ENCODE results near the gene GPC4. TPM values are rescaled to one million over a fixed set of nuclear protein-coding genes. Genes with fewer than 3 reads are reported as not detected.

GPC4 gene
- total RNA-seq, 4 donors from 2014 or later = 7.4 to 11.0 (median 9.0) TPM

GRCh38 chrX:133389975-133390374 lies 25.3 kb downstream of the GPC4 start:
- Histone ChIP-seq H3K36me3 (no peaks in the 10 kb centered on the region), H3K27me3 (no peaks in the 10 kb centered on the region), H3K4me3 (no peak overlapping the region), H3K9me3 (no peaks in the 10 kb centered on the region), H3K27ac (no peak overlapping the region), H3K4me1 (peaks cover 0 to 14% (median 0%) of the 10 kb centered on the region in 4 donors)
- DNase-seq = no peak
- TF ChIP-seq POLR2A (IDR thresholded peaks at IDR 0.05) = no peak
- no peak for TF ChIP-seq CTCF (IDR thresholded peaks at IDR 0.05)

DNA sequence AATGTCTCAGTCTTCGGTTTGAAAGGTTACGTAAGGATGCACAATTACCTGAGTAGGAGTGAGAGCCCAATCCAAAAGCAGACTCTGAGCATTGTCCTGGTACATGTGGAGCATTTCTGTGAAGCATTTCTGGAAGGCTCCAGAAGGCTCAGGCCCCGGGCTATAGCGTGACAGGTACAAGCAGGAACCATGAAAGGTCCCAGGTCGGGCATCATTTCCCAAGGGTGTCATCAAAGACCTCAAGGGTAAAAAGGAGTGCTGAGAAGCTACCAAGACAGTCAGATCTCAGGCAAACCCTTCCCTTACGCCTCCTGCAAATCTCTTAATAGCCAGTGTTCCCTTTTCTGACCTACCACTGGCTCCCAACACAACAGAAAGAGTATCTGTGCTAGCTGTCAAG lies 30.8 kb downstream of the GPC4 start:
- H3K9me3 ChIP-seq = no peaks in the 10 kb centered on the region
- H3K27ac ChIP-seq = no peak overlapping the region
- no peaks in the 10 kb centered on the region for H3K36me3 ChIP-seq
- H3K4me1 ChIP-seq = no peaks in the 10 kb centered on the region
- no peaks in the 10 kb centered on the region for H3K27me3 ChIP-seq
- TF ChIP-seq POLR2A (IDR thresholded peaks at IDR 0.05) (no peak), CTCF (IDR thresholded peaks at IDR 0.05) (no peak)
- no peak overlapping the region for H3K4me3 ChIP-seq
- no peak for DNase-seq

DNA sequence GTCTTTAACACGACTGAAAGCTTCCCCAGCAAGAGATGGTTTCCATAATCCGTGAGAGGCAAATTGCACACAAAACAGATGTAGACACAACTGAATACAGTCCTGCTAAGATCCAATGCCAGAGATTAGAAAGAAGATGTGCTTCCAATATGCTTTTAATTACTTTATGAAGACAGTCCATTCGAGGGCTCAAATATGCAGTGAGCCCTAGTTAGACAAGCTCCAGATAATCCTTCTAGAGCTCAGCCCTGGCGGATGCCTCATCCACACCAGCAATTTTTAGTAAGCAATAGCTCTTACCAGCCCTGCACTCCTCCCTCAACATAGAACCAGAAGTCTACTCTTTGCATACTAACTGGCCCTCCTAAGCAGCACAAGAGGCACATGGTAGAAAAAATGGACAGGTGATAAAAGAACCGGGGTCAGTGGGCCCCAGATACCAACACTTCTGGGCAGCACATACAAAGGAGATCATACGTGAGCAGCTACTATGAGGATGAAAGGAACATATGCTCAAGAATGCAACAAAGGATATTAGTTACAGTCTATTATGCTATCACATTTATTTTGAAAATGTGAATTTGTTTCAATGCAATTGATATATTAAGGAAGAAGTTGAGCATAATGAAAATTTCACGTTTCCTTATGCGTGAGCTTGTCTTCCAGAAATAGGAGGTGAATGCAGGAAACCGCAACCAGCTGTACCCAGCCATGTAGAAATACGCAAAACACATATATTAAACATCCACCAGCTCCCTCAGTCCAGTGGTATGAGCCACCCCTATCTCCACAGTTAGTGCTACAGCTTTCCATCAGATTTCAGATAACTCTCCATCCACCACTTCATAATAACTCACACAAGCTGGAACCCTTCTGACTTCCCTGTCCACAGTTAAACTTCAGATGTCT lies 34.3 kb downstream of the GPC4 start:
- H3K27me3 ChIP-seq = no peaks in the 10 kb centered on the region
- H3K9me3 ChIP-seq = no peaks in the 10 kb centered on the region
- no peak for DNase-seq
- H3K36me3 ChIP-seq = no peaks in the 10 kb centered on the region
- no peak overlapping the region for H3K27ac ChIP-seq
- TF ChIP-seq POLR2A (IDR thresholded peaks at IDR 0.05) = no peak
- no peak for TF ChIP-seq CTCF (IDR thresholded peaks at IDR 0.05)
- peaks cover 0 to 13% (median 0%) of the 10 kb centered on the region in 4 donors for H3K4me1 ChIP-seq
- H3K4me3 ChIP-seq = no peak overlapping the region

DNA sequence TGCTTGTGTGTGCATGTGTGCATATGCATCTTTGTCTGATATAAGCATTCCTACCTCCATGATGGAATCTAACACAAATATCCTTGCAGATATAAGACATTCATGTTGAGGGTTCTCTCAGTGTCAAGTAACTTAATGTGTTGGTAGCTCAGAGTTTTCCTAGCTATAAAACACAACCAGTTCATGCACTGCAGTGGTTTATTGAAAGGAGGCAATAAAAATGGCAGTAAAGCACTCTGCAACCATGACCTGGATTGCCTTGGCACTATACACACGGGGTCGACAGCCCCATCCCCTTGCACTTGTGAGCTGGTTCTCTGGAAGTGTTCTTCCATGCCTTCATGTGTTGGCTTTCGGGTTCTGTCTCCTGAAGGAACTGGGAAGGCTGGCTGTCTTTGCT lies 38.9 kb downstream of the GPC4 start:
- Histone ChIP-seq H3K27ac (peak overlapping the region in 1 of 4 donors; percentile 19), H3K27me3 (no peaks in the 10 kb centered on the region), H3K4me3 (no peak overlapping the region)

GRCh38 chrX:133375615-133376340 lies 39.5 kb downstream of the GPC4 start:
- H3K36me3 ChIP-seq = no peaks in the 10 kb centered on the region
- peaks cover 0 to 17% (median 0%) of the 10 kb centered on the region in 4 donors for H3K4me1 ChIP-seq
- H3K27ac ChIP-seq = peak overlapping the region in 1 of 4 donors; percentile 19
- H3K9me3 ChIP-seq = no peaks in the 10 kb centered on the region
- TF ChIP-seq POLR2A (IDR thresholded peaks at IDR 0.05) (no peak), CTCF (IDR thresholded peaks at IDR 0.05) (no peak)
- DNase-seq = peak in 1 of 3 donors; percentile 46
- H3K27me3 ChIP-seq = no peaks in the 10 kb centered on the region
- no peak overlapping the region for H3K4me3 ChIP-seq

More for the DNA sequence above, 38.9 kb downstream of the GPC4 start:
- peaks cover 0 to 17% (median 0%) of the 10 kb centered on the region in 4 donors for H3K4me1 ChIP-seq
- DNase-seq = no peak
- H3K36me3 ChIP-seq = no peaks in the 10 kb centered on the region
- no peaks in the 10 kb centered on the region for H3K9me3 ChIP-seq
- TF ChIP-seq POLR2A (IDR thresholded peaks at IDR 0.05) = no peak
- TF ChIP-seq CTCF (IDR thresholded peaks at IDR 0.05) = no peak

Measured in Peyer's patch (tissue), 4 donors.